ENCODE results near the gene GPR153. TPM values are rescaled to one million over a fixed set of nuclear protein-coding genes. Genes with fewer than 3 reads are reported as not detected.

The GPR153 gene
- total RNA-seq, 4 donors from 2014 or later, result 6.2 to 17.3 (median 11.7) TPM

- 67 to 72% methylated on average over 10 of the region's 10 CpGs for WGBS, 2 donors
- no peak for TF ChIP-seq POLR2A (IDR thresholded peaks at IDR 0.05)
- TF ChIP-seq CTCF (IDR thresholded peaks at IDR 0.05), result no peak
- DNase-seq (ENCODE audit: low spot score in 2 of 2), result no peak
- intact Hi-C loops (cut with DNase I; ENCODE audit: low total_unique reads), result no loop called here
- no peak overlapping the region for H3K4me3 ChIP-seq (ENCODE audit: low read depth, poor library complexity, severe bottlenecking)
Measured at GRCh38 chr1:6292102-6292501, 31.2 kb upstream of the GPR153 start.

GRCh38 chr1:6288665-6289064 lies 27.8 kb upstream of the GPR153 start:
- TF ChIP-seq POLR2A (IDR thresholded peaks at IDR 0.05) (no peak), CTCF (IDR thresholded peaks at IDR 0.05) (no peak)
- no peak for DNase-seq (ENCODE audit: low spot score in 2 of 2)
- WGBS, 2 donors, result 39 to 71% methylated on average over 8 to 10 of the region's 10 CpGs
- no peak overlapping the region for H3K4me3 ChIP-seq (ENCODE audit: low read depth, poor library complexity, severe bottlenecking)
- intact Hi-C loops (cut with DNase I; ENCODE audit: low total_unique reads), result no loop called here

GRCh38 chr1:6288026-6288425 lies 27.1 kb upstream of the GPR153 start:
- no peak overlapping the region for H3K4me3 ChIP-seq (ENCODE audit: low read depth, poor library complexity, severe bottlenecking)
- DNase-seq (ENCODE audit: low spot score in 2 of 2), result no peak
- intact Hi-C loops (cut with DNase I; ENCODE audit: low total_unique reads), result no loop called here
- 73 to 84% methylated on average over 14 of the region's 14 CpGs for WGBS, 2 donors
- TF ChIP-seq POLR2A (IDR thresholded peaks at IDR 0.05), result no peak

GRCh38 chr1:6287431-6287886 lies 26.6 kb upstream of the GPR153 start:
- TF ChIP-seq CTCF (IDR thresholded peaks at IDR 0.05) (no peak), POLR2A (IDR thresholded peaks at IDR 0.05) (no peak)
- no peak overlapping the region for H3K4me3 ChIP-seq (ENCODE audit: low read depth, poor library complexity, severe bottlenecking)
- intact Hi-C loops (cut with DNase I; ENCODE audit: low total_unique reads), result no loop called here
- DNase-seq (ENCODE audit: low spot score in 2 of 2), result no peak
- WGBS, 2 donors, result 36 to 40% methylated on average over 10 of the region's 10 CpGs

GRCh38 chr1:6287029-6287428 lies 26.1 kb upstream of the GPR153 start:
- intact Hi-C loops (cut with DNase I; ENCODE audit: low total_unique reads), result no loop called here
- TF ChIP-seq CTCF (IDR thresholded peaks at IDR 0.05) (no peak), POLR2A (IDR thresholded peaks at IDR 0.05) (no peak)
- DNase-seq (ENCODE audit: low spot score in 2 of 2), result no peak
- WGBS, 2 donors, result 83 to 86% methylated on average over 13 of the region's 13 CpGs
- no peak overlapping the region for H3K4me3 ChIP-seq (ENCODE audit: low read depth, poor library complexity, severe bottlenecking)

- no peak overlapping the region for H3K4me3 ChIP-seq (ENCODE audit: low read depth, poor library complexity, severe bottlenecking)
- WGBS, 2 donors, result 74 to 83% methylated on average over 8 of the region's 8 CpGs
- no peak for DNase-seq (ENCODE audit: low spot score in 2 of 2)
- intact Hi-C loops (cut with DNase I; ENCODE audit: low total_unique reads), result no loop called here
- no peak for TF ChIP-seq CTCF (IDR thresholded peaks at IDR 0.05)
- no peak for TF ChIP-seq POLR2A (IDR thresholded peaks at IDR 0.05)
Measured at GRCh38 chr1:6286266-6286665, 25.4 kb upstream of the GPR153 start.

Measured in lower leg skin (tissue), 4 donors.